ENCODE measurements around the gene CDH23. TPM values are rescaled to one million over a fixed set of nuclear protein-coding genes. Genes with fewer than 3 reads are reported as not detected.

The CDH23 gene
- total and polyA plus RNA-seq, 2 donors (not counting 1 experiment from before 2014, with no cell fraction given): 0.37 to 0.89 TPM

GRCh38 chr10:71618598-71618997, 221.9 kb downstream of the CDH23 start:
- TF ChIP-seq EZH2 (IDR thresholded peaks at IDR 0.05; ENCODE audit: borderline replicate concordance, insufficient read depth, low read depth, low read length, poor library complexity, severe bottlenecking): no peak
- TF ChIP-seq CTCF (IDR thresholded peaks at IDR 0.05): no peak
- peaks cover 7% of the 10 kb centered on the region for H3K4me1 Mint-ChIP-seq
- peaks cover 0 to 11% of the 10 kb centered on the region in 2 donors for H3K4me1 ChIP-seq (ENCODE audit: control insufficient read depth in 2 of 2, insufficient read depth in 2 of 2, low read length in 2 of 2)
- H3K9me3 Mint-ChIP-seq (ENCODE audit: insufficient read depth): no peaks in the 10 kb centered on the region
- H3K9ac ChIP-seq (ENCODE audit: low read length): no peak overlapping the region
- DNase-seq (no peak), ATAC-seq (ENCODE audit: low read depth) (no peak)
- H3K27me3 ChIP-seq (replicated peaks in 1 of 4; ENCODE audit: control extremely low read depth in 1 of 4, control insufficient read depth in 3 of 4, insufficient read depth in 4 of 4, low read length in 3 of 4): peaks cover 0 to 6% (median 0%) of the 10 kb centered on the region in 4 experiments
- no peak overlapping the region for H3K27ac Mint-ChIP-seq
- H3K9me3 ChIP-seq (ENCODE audit: control extremely low read depth in 1 of 3, control insufficient read depth in 2 of 3, insufficient read depth in 1 of 3, low read length in 2 of 3): no peaks in the 10 kb centered on the region
- no peak overlapping the region for H3K4me3 Mint-ChIP-seq
- no peak overlapping the region for H2AFZ ChIP-seq (ENCODE audit: insufficient read depth, low read depth, low read length, poor library complexity, severe bottlenecking)
- intact Hi-C loops (cut with micrococcal nuclease): no loop called here
- no peak overlapping the region for H3K27ac ChIP-seq (ENCODE audit: low read length in 2 of 2)
- H3K36me3 ChIP-seq (replicated peaks in 1 of 2; ENCODE audit: control extremely low read depth in 1 of 2, control insufficient read depth in 1 of 2, extremely low read depth in 1 of 2, insufficient read depth in 2 of 2, low read length in 1 of 2): no peaks in the 10 kb centered on the region
- 93% methylated on average over 6 of the region's 8 CpGs for WGBS (ENCODE audit: insufficient coverage)
- no peak overlapping the region for H3K4me2 ChIP-seq (replicated peaks; ENCODE audit: low read depth, low read length, poor library complexity, severe bottlenecking)
- CTCF ChIA-PET: interaction anchor here (1.7 kb wide), 1 partner anchor 9 kb away, joined by 4 read pairs; no protein-coding TSS in a partner anchor
- H3K27me3 Mint-ChIP-seq: peaks cover 10% of the 10 kb centered on the region
- no peaks in the 10 kb centered on the region for H3K79me2 ChIP-seq (ENCODE audit: control insufficient read depth, insufficient read depth, low read length)
- no peak overlapping the region for H3K4me3 ChIP-seq (ENCODE audit: control extremely low read depth in 1 of 5, extremely low read depth in 1 of 5, insufficient read depth in 1 of 5, low read depth in 2 of 5, low read length in 4 of 5)
- POLR2A ChIA-PET: no interaction called here
- H4K20me1 ChIP-seq (ENCODE audit: control insufficient read depth, insufficient read depth, low read length, poor library complexity, severe bottlenecking): no peaks in the 10 kb centered on the region

- Histone ChIP-seq H3K4me3 (ENCODE audit: control extremely low read depth in 1 of 5, extremely low read depth in 1 of 5, insufficient read depth in 1 of 5, low read depth in 2 of 5, low read length in 4 of 5) (no peak overlapping the region), H3K4me1 (ENCODE audit: control insufficient read depth in 2 of 2, insufficient read depth in 2 of 2, low read length in 2 of 2) (peaks cover 0 to 11% of the 10 kb centered on the region in 2 donors), H3K27me3 (replicated peaks in 1 of 4; ENCODE audit: control extremely low read depth in 1 of 4, control insufficient read depth in 3 of 4, insufficient read depth in 4 of 4, low read length in 3 of 4) (peaks cover 0 to 2% (median 0%) of the 10 kb centered on the region in 4 experiments), H3K27ac (ENCODE audit: low read length in 2 of 2) (no peak overlapping the region), H3K36me3 (replicated peaks in 1 of 2; ENCODE audit: control extremely low read depth in 1 of 2, control insufficient read depth in 1 of 2, extremely low read depth in 1 of 2, insufficient read depth in 2 of 2, low read length in 1 of 2) (no peaks in the 10 kb centered on the region), H3K4me2 (replicated peaks; ENCODE audit: low read depth, low read length, poor library complexity, severe bottlenecking) (no peak overlapping the region), H3K9ac (ENCODE audit: low read length) (no peak overlapping the region), H3K9me3 (ENCODE audit: control extremely low read depth in 1 of 3, control insufficient read depth in 2 of 3, insufficient read depth in 1 of 3, low read length in 2 of 3) (no peaks in the 10 kb centered on the region), H4K20me1 (ENCODE audit: control insufficient read depth, insufficient read depth, low read length, poor library complexity, severe bottlenecking) (no peaks in the 10 kb centered on the region), H3K79me2 (ENCODE audit: control insufficient read depth, insufficient read depth, low read length) (no peaks in the 10 kb centered on the region), H2AFZ (ENCODE audit: insufficient read depth, low read depth, low read length, poor library complexity, severe bottlenecking) (no peak overlapping the region)
- TF ChIP-seq CTCF (IDR thresholded peaks at IDR 0.05): no peak
- H3K27ac Mint-ChIP-seq: no peak overlapping the region
- H3K9me3 Mint-ChIP-seq (ENCODE audit: insufficient read depth): no peaks in the 10 kb centered on the region
- no peak for ATAC-seq (ENCODE audit: low read depth)
- DNase-seq: no peak
- CTCF ChIA-PET: no interaction called here
- peaks cover 6% of the 10 kb centered on the region for H3K27me3 Mint-ChIP-seq
- POLR2A ChIA-PET: no interaction called here
- peaks cover 8% of the 10 kb centered on the region for H3K4me1 Mint-ChIP-seq
- 80% methylated on average over 4 of the region's 7 CpGs for WGBS (ENCODE audit: insufficient coverage)
- H3K4me3 Mint-ChIP-seq: no peak overlapping the region
- intact Hi-C loops (cut with micrococcal nuclease): no loop called here
Measured at GRCh38 chr10:71620642-71621041, 223.9 kb downstream of the CDH23 start.
